HT-29 (cell line): ENCODE measurements around the gene ADGRB3. TPM values are rescaled to one million over a fixed set of nuclear protein-coding genes. Genes with fewer than 3 reads are reported as not detected.

Experiments
- DNase-seq: peaks from one replicate; pipeline ENCODE4 v3.0.0-alpha.2; 2015; ENCODE audit warnings: low spot score
- total RNA-seq: library from RNA; depleted of rRNA; stranded (reverse); fragments of >200 nt; shearing (Covaris generic); gene quantifications from 2 replicates; pipeline ENCODE4 v1.2.3, GENCODE V29; 2014

The ADGRB3 gene
- total RNA-seq, 1 experiment from 2014 or later: not detected

- DNase-seq: no peak
Observed at GRCh38 chr6:69314001-69314400, 678.9 kb downstream of the ADGRB3 start.

DNA sequence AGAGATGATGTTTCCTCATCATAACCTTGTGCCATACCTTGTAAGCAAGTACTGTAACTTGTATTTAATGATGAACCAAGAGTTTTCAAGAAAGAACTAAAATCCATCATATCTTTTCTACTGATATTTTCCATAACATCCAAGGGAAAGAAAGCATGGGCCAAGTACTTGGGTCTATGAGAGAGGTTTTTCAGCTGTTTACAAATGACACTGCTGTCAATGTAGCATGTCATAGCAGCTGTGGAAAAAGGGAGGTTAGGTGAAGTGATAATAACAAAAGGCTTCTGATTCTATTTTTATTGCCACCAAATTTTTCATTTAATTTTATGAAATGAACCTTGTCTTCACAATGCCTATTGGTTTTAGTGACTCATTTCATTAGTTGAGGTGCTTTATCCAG is 679.4 kb downstream of the ADGRB3 start:
- no peak for DNase-seq

DNA sequence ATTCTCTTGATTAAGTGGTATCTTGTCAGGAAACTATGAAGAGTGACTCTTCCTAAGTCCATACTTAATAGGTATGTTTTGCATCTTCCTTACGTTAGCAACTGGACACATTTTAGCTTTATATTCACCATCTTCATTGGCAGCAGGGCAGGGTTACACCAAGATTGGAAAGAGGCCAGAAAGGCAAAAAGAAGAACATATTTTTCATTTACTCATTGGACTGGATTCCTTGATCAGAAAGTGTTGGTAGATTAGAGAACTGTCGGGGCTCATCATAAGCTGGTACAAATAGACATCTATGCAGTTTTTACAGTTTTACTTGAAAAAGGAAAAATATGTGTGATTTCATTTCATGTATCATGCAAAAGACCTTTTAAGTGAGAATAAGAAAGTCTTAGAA is 696.8 kb downstream of the ADGRB3 start:
- no peak for DNase-seq

DNA sequence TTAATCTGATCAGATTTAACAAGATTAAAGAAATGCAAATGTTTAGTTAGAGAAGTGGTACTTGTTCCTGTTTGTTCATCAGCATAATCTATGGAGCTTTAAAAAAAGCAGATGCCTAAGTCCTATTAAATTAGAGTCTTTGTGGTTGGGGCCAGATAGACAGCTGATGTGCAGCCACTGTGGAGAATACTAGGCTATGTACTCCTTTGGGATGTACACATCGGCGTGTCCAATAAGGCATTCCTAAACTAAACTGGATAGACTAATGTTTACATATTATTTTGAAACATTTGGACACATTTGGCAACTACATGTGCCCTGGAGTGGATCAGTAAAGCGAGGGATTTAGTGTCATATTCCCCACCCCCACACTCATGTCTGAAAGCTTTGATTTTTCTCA is 702.2 kb downstream of the ADGRB3 start:
- no peak for DNase-seq

- DNase-seq: no peak
Observed at GRCh38 chr6:69338431-69339162, 703.5 kb downstream of the ADGRB3 start.

DNA sequence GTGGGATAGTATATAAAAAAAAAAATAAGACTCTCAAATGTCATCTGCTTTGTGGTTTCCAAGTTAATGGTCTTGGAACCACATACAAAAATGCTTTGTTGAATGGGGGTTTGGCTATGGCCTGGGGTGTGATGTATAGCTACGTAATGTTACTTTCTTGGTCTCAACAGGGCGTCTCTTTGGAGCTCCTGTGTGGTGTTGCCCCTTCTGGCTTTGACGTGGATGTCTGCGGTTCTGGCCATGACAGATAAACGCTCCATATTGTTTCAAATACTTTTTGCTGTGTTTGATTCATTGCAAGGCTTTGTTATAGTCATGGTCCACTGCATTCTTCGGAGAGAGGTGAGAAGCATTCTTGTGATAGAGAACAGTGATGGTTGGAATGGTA is 704.1 kb downstream of the ADGRB3 start:
- DNase-seq: no peak

GRCh38 chr6:69340196-69340595 is 705.1 kb downstream of the ADGRB3 start:
- no peak for DNase-seq

DNA sequence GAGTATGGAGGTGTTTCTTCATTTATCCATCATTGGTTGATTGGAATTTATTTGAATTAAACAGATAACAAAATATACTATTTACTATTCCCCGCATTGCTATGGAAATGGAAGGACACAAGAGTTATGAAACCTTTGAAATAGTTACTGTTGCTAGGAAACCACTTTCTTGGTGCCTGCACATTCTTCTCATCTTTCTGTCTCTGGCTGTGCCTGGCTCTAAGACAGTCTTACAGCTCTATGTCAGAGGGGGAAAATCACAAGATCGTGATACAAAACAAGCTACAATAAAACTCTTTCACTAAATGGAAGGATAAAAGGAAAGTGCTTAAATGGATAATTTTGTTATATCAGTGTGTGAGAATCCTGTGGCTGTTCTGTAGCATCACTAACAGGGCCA is 708.8 kb downstream of the ADGRB3 start:
- DNase-seq: no peak

GRCh38 chr6:69349771-69350170 is 714.7 kb downstream of the ADGRB3 start:
- no peak for DNase-seq

DNA sequence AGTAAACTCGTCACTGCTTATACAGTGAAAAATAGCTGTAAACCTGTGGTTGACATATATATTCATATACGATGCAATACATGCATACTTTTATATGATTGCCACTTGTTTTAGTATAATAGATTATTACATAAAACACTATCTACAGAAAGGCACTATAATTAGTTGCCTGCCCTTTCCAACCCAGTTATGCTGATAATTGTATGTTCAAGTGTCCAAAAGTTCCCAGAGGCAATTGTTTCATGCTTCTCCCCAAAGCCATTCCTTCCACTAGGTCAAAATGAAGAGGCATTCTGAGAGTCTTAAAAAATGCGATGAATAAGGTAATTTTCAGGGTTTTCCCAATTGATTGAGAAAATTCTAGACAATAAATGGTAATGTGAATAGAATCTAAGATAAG is 727.1 kb downstream of the ADGRB3 start:
- DNase-seq: no peak

DNA sequence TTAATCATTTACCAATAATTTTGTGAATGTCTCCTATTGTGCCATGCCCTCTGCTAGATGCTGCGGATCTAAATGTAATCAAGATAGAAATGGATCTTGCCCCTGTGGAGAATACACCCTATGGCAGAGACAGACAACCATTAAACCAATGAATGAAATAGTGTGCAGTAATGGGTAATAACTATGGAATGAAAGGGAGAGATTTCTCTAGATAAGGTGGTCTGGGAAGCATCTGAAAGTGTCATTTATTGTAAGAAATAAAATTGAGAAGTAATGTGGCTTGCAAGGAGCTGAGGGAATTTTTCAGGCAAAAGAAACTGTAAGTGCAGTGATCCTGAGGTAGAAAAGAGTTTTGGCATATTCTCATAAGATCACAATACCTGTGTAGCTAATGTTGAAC is 731.7 kb downstream of the ADGRB3 start:
- no peak for DNase-seq

- DNase-seq: no peak
Observed at GRCh38 chr6:69368613-69369012, 733.5 kb downstream of the ADGRB3 start.

GRCh38 chr6:69370763-69371162 is 735.7 kb downstream of the ADGRB3 start:
- no peak for DNase-seq

DNA sequence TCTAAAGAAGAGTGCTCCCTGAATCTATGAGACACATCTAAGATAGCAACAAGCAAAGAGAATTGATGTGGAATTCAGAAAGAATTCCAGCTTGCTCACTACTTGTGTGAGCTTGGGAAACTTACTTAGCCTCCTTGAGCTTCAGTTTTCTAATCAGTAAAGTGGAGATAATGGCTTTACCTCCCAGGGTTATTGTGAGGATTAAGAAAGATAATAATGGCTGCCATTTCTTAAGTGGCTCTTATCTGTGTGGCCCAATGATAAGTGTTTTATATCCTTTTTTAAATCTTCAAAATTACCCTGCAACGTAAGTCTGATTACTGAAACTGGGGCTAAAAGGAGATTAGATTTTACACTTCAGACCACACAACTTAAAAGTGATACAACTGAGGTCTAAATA is 743.2 kb downstream of the ADGRB3 start:
- DNase-seq: no peak

GRCh38 chr6:69379518-69379917 is 744.4 kb downstream of the ADGRB3 start:
- DNase-seq: no peak

DNA sequence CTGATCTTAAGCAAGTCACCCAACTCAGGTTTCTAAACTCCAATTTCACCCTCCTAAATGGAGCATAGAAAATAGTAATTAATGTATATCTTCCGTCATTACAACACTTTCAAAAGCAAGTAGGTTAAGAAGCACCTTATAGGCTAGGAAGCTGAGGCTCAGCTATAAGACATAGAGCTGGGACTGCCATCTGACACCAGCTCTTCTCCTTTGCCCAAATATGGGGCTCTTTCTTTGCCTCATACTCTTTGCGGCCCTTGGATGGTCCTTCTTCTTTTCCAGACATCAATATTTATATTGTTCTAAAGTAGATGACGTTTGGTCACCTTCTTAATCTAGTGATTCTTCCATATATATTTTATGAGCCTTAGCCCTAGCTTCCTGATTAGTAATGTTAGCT is 748.5 kb downstream of the ADGRB3 start:
- no peak for DNase-seq

DNA sequence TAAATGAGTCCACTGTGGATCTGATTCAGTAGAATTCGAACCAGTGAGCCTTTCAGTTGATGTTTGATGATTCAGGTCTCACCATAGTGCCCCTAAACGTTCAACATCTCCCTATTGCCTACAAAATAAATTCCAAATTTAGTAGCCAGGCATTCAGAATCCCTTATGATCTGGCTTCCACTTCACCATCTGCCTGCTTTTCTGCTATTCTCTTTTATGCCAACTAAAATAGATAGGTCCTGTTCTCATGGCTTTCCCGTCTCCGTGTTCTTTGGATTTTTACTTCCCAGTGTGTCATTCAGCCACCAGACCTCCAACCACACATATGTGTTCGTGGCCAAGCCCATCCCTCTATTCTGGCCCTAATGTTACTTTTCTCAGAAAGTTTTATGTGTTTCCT is 751.3 kb downstream of the ADGRB3 start:
- no peak for DNase-seq

DNA sequence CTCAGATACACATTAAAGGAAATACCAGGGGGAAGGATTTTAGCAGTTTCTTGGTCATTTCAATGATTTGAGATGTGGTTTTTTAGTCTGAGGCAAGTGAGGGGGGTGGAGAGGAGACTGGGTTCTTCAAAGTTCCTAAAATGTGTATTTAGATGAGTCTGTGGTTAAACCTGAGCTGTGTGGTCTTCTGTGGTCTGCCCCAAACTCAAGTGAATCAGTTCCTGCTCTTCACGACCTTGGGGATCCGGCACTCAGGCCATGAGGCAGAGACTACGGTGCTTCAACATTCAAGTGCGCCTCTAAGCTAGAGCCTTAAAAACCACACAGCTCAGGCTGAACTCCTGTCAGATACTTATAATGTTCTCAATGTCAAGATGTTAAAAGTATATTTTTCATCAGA is 755.0 kb downstream of the ADGRB3 start:
- DNase-seq: no peak

DNA sequence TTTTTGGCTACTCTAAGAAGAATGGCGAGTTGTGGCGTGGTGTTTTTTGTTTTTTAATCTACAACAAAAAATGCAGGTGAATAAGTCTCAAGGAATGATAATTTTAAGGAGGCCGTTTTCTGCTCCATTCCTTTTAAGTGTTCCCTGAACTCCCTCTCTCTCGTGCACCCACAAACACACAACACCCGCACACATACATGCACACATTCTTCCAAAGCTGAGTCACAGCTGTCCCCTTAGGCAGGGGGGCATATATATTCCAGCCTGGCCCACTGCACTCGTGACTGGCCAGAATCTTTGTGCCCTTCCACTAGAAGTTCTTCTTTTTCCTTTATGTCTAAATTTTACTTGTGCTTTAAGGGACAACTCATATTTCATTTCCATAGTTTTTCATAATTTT is 756.0 kb downstream of the ADGRB3 start:
- no peak for DNase-seq

- no peak for DNase-seq
Observed at GRCh38 chr6:69392745-69393144, 757.7 kb downstream of the ADGRB3 start.

DNA sequence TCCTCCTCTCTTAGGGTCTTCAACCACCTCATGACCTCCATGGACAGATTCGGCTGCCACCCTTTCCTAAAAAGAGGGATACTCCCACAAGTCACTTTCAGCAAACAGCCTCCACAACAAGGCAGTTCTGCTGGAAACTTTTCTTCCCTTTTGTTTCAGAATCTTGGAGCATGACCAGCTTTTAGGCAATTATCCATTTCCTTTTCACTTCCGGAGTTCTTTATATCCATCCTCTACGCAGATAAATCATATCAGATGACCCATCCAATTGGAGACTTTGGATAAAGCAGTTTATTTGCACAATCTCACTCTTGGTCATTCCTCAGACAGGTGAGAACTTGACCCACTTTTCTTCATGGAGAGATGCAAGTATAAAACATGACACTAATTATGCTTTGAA is 763.2 kb downstream of the ADGRB3 start:
- no peak for DNase-seq

- DNase-seq: no peak
Observed at GRCh38 chr6:69398729-69399128, 763.6 kb downstream of the ADGRB3 start.

- no peak for DNase-seq
Observed at GRCh38 chr6:69408886-69409285, 773.8 kb downstream of the ADGRB3 start.

- no peak for DNase-seq
Observed at GRCh38 chr6:69416776-69417175, 781.7 kb downstream of the ADGRB3 start.
